Endothelial cell (in vitro differentiated cells): ENCODE results near the gene GSTA4. TPM values are rescaled to one million over a fixed set of nuclear protein-coding genes. Genes with fewer than 3 reads are reported as not detected.

Source experiments
- DNase-seq: peaks from one replicate; pipeline ENCODE4 v3.0.0; 2021; ENCODE audit warnings: low spot score
- H3K27ac Mint-ChIP-seq: one replicate; pipeline ENCODE4 v1.8.0; 2021; ENCODE audit warnings: mixed read lengths, inconsistent platforms; ENCODE audit not compliant: unreplicated experiment
- H3K27me3 Mint-ChIP-seq: one replicate; pipeline ENCODE4 v1.8.0; 2021; ENCODE audit warnings: mild to moderate bottlenecking, moderate library complexity, mixed read lengths, inconsistent platforms; ENCODE audit not compliant: unreplicated experiment
- H3K36me3 Mint-ChIP-seq: one replicate; pipeline ENCODE4 v1.8.0; 2021; ENCODE audit warnings: mild to moderate bottlenecking, low read depth, mixed read lengths, inconsistent platforms; ENCODE audit not compliant: unreplicated experiment
- H3K4me1 Mint-ChIP-seq: one replicate; pipeline ENCODE4 v1.8.0; 2021; ENCODE audit warnings: mild to moderate bottlenecking, mixed read lengths, inconsistent platforms; ENCODE audit not compliant: unreplicated experiment
- H3K4me3 Mint-ChIP-seq: one replicate; pipeline ENCODE4 v1.8.0; 2021; ENCODE audit warnings: mild to moderate bottlenecking, mixed read lengths, inconsistent platforms; ENCODE audit not compliant: unreplicated experiment
- H3K9me3 Mint-ChIP-seq: one replicate; pipeline ENCODE4 v1.8.0; 2021; ENCODE audit warnings: mixed read lengths, inconsistent platforms; ENCODE audit not compliant: unreplicated experiment
- CTCF ChIP-seq: fragments of 200-600 bp; sonication (generic); IDR thresholded peaks from one replicate; pipeline ENCODE4 v1.5.0; 2021; ENCODE audit warnings: antibody characterized with exemption; ENCODE audit not compliant: unreplicated experiment
- total RNA-seq: library from RNA; stranded (reverse); fragmentation: NEBNext Ultra II Directional; extraction: Animal tissue kit (Norgen Biotek cat#: 25700); gene quantifications from one replicate; pipeline ENCODE4 v1.2.1, GENCODE V29; 2021; ENCODE audit not compliant: unreplicated experiment

Gene GSTA4
- total RNA-seq, 1 donor from 2014 or later, result 16.2 TPM

GRCh38 chr6:53015486-53015885, 20.4 kb upstream of the GSTA4 start:
- no peak for DNase-seq
- Mint-ChIP-seq H3K36me3 (peaks cover 30% of the 10 kb centered on the region), H3K9me3 (no peaks in the 10 kb centered on the region), H3K4me1 (no peaks in the 10 kb centered on the region), H3K4me3 (no peak overlapping the region), H3K27ac (no peak overlapping the region), H3K27me3 (no peaks in the 10 kb centered on the region)
- no peak for TF ChIP-seq CTCF

- Mint-ChIP-seq H3K27ac (no peak overlapping the region), H3K4me1 (no peaks in the 10 kb centered on the region), H3K27me3 (no peaks in the 10 kb centered on the region), H3K36me3 (peaks cover 38% of the 10 kb centered on the region), H3K4me3 (peak overlapping the region; percentile 0), H3K9me3 (no peaks in the 10 kb centered on the region)
- DNase-seq, result no peak
- no peak for TF ChIP-seq CTCF
Observed at GRCh38 chr6:53014744-53015143, 19.7 kb upstream of the GSTA4 start.

GRCh38 chr6:53014063-53014462, 19.0 kb upstream of the GSTA4 start:
- Mint-ChIP-seq H3K9me3 (no peaks in the 10 kb centered on the region), H3K4me3 (no peak overlapping the region), H3K36me3 (peaks cover 44% of the 10 kb centered on the region), H3K4me1 (no peaks in the 10 kb centered on the region), H3K27me3 (no peaks in the 10 kb centered on the region), H3K27ac (no peak overlapping the region)
- TF ChIP-seq CTCF, result no peak
- no peak for DNase-seq

- Mint-ChIP-seq H3K9me3 (no peaks in the 10 kb centered on the region), H3K36me3 (peaks cover 42% of the 10 kb centered on the region), H3K27me3 (no peaks in the 10 kb centered on the region), H3K4me1 (no peaks in the 10 kb centered on the region), H3K27ac (no peak overlapping the region), H3K4me3 (peak overlapping the region; percentile 25)
- TF ChIP-seq CTCF, result no peak
- DNase-seq, result no peak
Observed at GRCh38 chr6:53011979-53012378, 16.9 kb upstream of the GSTA4 start.

- no peaks in the 10 kb centered on the region for H3K27me3 Mint-ChIP-seq
- no peaks in the 10 kb centered on the region for H3K9me3 Mint-ChIP-seq
- peaks cover 47% of the 10 kb centered on the region for H3K36me3 Mint-ChIP-seq
- no peak for DNase-seq
- H3K4me3 Mint-ChIP-seq, result peak overlapping the region; percentile 48
- H3K27ac Mint-ChIP-seq, result no peak overlapping the region
- TF ChIP-seq CTCF, result no peak
- no peaks in the 10 kb centered on the region for H3K4me1 Mint-ChIP-seq
Observed at GRCh38 chr6:53010504-53010903, 15.4 kb upstream of the GSTA4 start.
